DND-41 (cell line): ENCODE results near the gene MORN1.

Experiments
- ATAC-seq: fragments of 200-7000 bp; cut with Tn5 transposase; 3 replicates; pipeline ENCODE4 v1.9.1; 2021; ENCODE audit warnings: low read depth; ENCODE audit not compliant: insufficient read depth
- DNase-seq: peaks from one replicate; pipeline ENCODE4 v3.0.0-alpha.2; 2020
- H2AFZ ChIP-seq: 2 replicates; pipeline ENCODE4 v1.6.0; 2012; ENCODE audit warnings: low read depth, low read length
- H3K27ac ChIP-seq: 2 replicates; pipeline ENCODE4 v1.5.1; 2012; ENCODE audit warnings: low read length, inconsistent platforms
- H3K27me3 ChIP-seq: fragments of 200-600 bp; sonication (generic); 2 replicates; pipeline ENCODE4 v1.6.0; 2012; ENCODE audit warnings: low read length, mild to moderate bottlenecking, inconsistent platforms; ENCODE audit not compliant: insufficient read depth, poor library complexity
- H3K36me3 ChIP-seq: 2 replicates; pipeline ENCODE4 v1.5.1; 2012; ENCODE audit warnings: low read length, inconsistent platforms; ENCODE audit not compliant: insufficient read depth
- H3K4me1 ChIP-seq: 2 replicates; pipeline ENCODE4 v1.5.1; 2012; ENCODE audit warnings: mild to moderate bottlenecking, low read length; ENCODE audit not compliant: insufficient read depth
- H3K4me2 ChIP-seq: 2 replicates; pipeline ENCODE4 v1.6.0; 2012; ENCODE audit warnings: mild to moderate bottlenecking, moderate library complexity, low read length, inconsistent platforms; ENCODE audit not compliant: insufficient read depth
- H3K4me3 ChIP-seq, 2 experiments: fragments of 200-600 bp in 1 of 2; shearing (Covaris generic) in 1 of 2; 2 replicates each; pipeline ENCODE4 v1.5.1; 2012 to 2016; ENCODE audit warnings: inconsistent platforms in 2 of 2, low read length in 2 of 2, mild to moderate bottlenecking in 2 of 2, low read depth in 1 of 2, moderate library complexity in 1 of 2
- H3K79me2 ChIP-seq: 2 replicates; pipeline ENCODE4 v1.6.0; 2012; ENCODE audit warnings: low read length, inconsistent platforms; ENCODE audit not compliant: insufficient read depth
- H3K9ac ChIP-seq: 2 replicates; pipeline ENCODE4 v1.6.0; 2012; ENCODE audit warnings: low read depth, mild to moderate bottlenecking, inconsistent platforms, low read length, moderate library complexity
- H3K9me3 ChIP-seq: 2 replicates; pipeline ENCODE4 v1.5.1; 2012; ENCODE audit warnings: low read length, moderate library complexity, mild to moderate bottlenecking, inconsistent platforms; ENCODE audit not compliant: insufficient read depth, severe bottlenecking
- H4K20me1 ChIP-seq: 2 replicates; pipeline ENCODE4 v1.6.0; 2012; ENCODE audit warnings: low read length; ENCODE audit not compliant: insufficient read depth
- CTCF ChIP-seq: IDR thresholded peaks from 2 replicates; pipeline ENCODE4 v1.5.1; 2012; ENCODE audit warnings: borderline replicate concordance, low read length, moderate library complexity, mild to moderate bottlenecking; ENCODE audit not compliant: poor library complexity, severe bottlenecking; ENCODE audit errors: extremely low read depth
- EZH2 ChIP-seq: IDR thresholded peaks from 3 replicates; pipeline ENCODE4 v1.6.1; 2012; ENCODE audit warnings: borderline replicate concordance, low read depth, mild to moderate bottlenecking, moderate library complexity, low read length, inconsistent platforms; ENCODE audit not compliant: severe bottlenecking

MORN1 gene

DNA sequence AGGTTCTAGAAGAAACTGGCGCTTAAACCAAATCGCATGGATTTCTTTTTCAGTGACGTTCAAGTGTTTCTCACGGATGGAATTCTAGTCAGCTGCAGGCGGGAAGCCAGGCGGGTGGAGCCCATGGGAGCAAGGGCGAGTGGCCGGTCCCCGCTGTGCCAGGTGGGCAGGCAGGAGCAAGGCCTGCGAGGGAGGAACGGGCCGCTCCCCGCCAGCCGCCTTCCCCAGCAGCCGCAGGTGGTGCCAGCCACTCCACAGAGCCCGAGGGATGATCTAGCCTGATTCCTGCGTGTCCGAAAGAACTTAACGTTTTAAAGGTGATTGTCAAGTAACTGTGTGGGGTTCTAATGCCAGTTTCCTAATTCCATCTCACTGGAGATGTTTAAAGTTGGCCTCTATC is 11.9 kb upstream of the MORN1 start:
- TF ChIP-seq EZH2 (no peak), CTCF (no peak)
- no peak overlapping the region for H3K27ac ChIP-seq
- no peaks in the 10 kb centered on the region for H3K9me3 ChIP-seq
- H4K20me1 ChIP-seq: peaks cover 49% of the 10 kb centered on the region
- DNase-seq (no peak), ATAC-seq (no peak)
- no peaks in the 10 kb centered on the region for H3K4me1 ChIP-seq
- H3K4me3 ChIP-seq: no peak overlapping the region
- H3K4me2 ChIP-seq: no peak overlapping the region
- no peaks in the 10 kb centered on the region for H3K27me3 ChIP-seq
- no peak overlapping the region for H3K9ac ChIP-seq
- H3K36me3 ChIP-seq: peaks cover 87% of the 10 kb centered on the region
- peaks cover 3% of the 10 kb centered on the region; the same call in 1 of the 2 replicates for H3K79me2 ChIP-seq
- H2AFZ ChIP-seq: no peak overlapping the region

- TF ChIP-seq EZH2: no peak
- TF ChIP-seq CTCF: no peak
- no peak overlapping the region for H2AFZ ChIP-seq
- H3K4me2 ChIP-seq: no peak overlapping the region
- H3K36me3 ChIP-seq: peaks cover 89% of the 10 kb centered on the region
- H3K4me1 ChIP-seq: no peaks in the 10 kb centered on the region
- no peaks in the 10 kb centered on the region for H3K9me3 ChIP-seq
- H3K79me2 ChIP-seq: peaks cover 4% of the 10 kb centered on the region; the same call in 1 of the 2 replicates
- no peak overlapping the region for H3K9ac ChIP-seq
- no peak overlapping the region for H3K4me3 ChIP-seq
- no peak for DNase-seq
- ATAC-seq: no peak
- H3K27ac ChIP-seq: no peak overlapping the region
- no peaks in the 10 kb centered on the region for H3K27me3 ChIP-seq
- H4K20me1 ChIP-seq: peaks cover 49% of the 10 kb centered on the region
These were observed 11.1 kb upstream of the MORN1 start for GRCh38 chr1:2402420-2402819.

DNA sequence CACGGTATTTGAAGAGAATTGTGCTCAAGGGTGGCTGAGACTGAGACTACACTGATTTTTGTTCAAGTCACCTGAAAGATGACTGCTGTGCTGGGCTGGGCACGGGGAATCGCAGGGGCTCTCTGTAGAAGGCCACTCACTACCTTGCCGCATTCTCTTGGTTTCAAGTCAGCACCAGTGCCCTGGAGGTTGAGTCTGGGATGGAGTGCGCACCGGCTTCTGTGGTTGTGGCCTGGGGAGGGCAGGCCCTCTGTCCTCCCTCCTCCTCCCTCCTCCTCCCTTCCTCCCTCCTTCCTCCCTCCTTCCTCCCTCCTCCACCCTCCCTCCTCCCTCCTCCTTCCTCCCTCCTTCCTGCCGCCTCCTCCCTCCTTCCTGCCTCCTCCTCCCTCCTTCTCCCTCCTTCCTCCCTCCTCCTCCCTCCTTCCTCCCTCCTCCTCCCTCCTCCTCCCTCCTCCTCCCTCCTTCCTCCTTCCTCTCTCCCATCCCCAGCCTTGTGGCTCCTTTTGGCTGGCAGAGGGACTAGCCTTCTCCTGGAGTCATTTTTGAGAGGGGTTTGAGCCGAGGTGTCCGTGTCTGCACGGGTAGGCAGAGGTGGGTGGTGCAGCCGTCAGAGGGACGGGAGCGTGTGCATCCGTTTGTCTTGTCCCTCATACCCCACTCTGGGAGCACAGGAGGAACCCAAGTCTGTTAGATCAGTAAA is 9.7 kb upstream of the MORN1 start:
- no peaks in the 10 kb centered on the region for H3K9me3 ChIP-seq
- H4K20me1 ChIP-seq: peaks cover 49% of the 10 kb centered on the region
- ATAC-seq: peak; percentile 31; the same call in 1 of the 3 replicates
- no peak overlapping the region for H3K9ac ChIP-seq
- H3K4me2 ChIP-seq: no peak overlapping the region
- H3K4me1 ChIP-seq: no peaks in the 10 kb centered on the region
- H3K79me2 ChIP-seq: peaks cover 14% of the 10 kb centered on the region; the same call in 1 of the 2 replicates
- peak overlapping the region; percentile 45; the same call in 1 of the 2 replicates for H3K27ac ChIP-seq
- no peak overlapping the region for H3K4me3 ChIP-seq
- no peaks in the 10 kb centered on the region for H3K27me3 ChIP-seq
- no peak for DNase-seq
- H2AFZ ChIP-seq: no peak overlapping the region
- peaks cover 87% of the 10 kb centered on the region for H3K36me3 ChIP-seq
- TF ChIP-seq EZH2 (no peak), CTCF (no peak)
